ENCODE measurements around the gene UGT1A1. TPM values are rescaled to one million over a fixed set of nuclear protein-coding genes. Genes with fewer than 3 reads are reported as not detected.
A peak's percentile ranks its signal among the peaks of the same experiment; 100 is the strongest.

UGT1A1 gene
- total RNA-seq, 1 experiment from 2014 or later: not detected

DNA sequence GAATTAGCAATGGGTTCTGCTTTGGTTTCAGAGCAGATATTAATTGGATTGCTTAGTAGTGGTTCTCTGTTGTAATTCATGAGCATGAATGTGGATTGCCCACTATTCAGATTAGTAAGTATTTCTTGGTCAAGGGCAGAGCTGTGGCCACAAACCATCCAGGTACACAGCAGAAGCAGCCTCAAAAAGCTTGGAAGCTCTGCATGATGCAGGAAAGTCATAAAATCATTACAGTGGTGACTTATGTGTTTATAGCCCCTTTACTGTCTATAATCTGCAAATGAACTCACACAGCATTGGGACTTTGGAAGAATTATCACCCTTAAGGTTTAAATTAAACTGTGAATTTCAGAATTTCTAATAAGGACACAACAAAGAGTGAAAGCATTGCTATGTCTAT, 1.9 kb upstream of the UGT1A1 start:
- no peak for DNase-seq (ENCODE audit: low spot score)

DNA sequence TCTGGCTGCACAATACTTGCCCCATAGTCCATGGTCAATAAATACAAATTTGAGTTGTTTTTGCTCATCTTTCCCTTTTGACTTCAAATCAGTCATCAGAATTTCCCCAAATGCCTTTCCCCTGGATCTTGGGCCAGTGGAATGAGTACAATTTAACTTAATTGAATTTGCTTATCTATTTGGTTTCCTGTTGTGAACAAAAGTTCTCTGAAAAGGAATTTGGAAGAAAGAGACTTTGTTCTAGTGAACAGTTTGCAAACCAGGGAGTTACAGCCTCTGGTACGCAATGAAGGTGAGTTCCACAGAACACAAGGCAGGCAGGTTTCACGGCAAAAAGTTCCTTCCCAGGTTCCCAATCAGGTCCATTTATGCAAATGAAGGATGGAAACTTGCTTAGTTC, 1.2 kb upstream of the UGT1A1 start:
- no peak for DNase-seq (ENCODE audit: low spot score)

DNA sequence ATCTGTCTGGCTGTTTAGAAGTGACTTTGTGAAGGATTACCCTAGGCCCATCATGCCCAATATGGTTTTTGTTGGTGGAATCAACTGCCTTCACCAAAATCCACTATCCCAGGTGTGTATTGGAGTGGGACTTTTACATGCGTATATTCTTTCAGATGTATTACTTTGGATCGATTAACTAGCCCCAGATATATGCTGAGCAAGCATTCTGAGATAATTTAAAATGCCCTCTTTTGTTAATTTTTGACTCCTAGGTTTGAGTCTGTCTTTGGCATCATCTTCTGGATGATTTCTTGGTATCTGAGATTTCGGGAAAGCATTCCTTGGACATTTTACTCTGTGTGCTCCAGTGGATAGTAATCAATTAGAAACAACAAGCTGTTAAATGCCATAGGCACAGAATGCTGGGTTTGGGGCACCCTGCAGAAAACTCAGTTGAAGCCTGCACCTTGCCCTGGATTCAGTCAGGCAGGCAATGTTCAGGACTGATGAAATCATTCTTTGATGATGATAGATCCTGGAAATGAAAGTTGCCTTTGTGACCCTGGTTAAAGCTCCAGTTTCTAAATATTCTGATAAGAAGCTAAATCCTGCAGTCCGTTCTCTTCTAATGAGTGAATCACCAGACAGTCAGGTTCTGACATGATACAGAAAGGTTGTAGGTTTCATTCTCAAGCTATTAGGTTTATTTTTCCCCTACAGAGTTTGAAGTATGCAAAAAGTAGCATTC, 1.1 kb downstream of the UGT1A1 start:
- no peak for DNase-seq (ENCODE audit: low spot score)

DNA sequence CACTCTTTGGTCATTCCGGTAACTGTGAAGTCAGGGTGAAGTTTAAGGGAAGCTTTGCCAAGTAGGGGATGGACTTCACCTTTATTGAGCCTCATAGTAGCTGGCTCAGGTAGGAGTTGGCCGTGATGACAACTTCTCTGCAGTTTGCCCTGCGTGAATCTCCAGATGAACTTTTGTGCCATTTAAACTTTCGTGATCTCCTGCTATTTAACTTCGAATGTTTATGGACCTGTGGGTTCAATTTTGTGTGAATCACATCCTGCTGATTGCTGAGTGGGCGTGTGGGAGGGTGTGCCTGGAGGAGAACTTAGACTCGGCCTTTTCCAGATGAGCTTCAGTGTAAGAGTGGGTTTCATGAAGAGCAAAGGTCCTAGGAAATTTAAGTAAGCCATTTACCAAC, 4.2 kb downstream of the UGT1A1 start:
- peak; percentile 29 for DNase-seq (ENCODE audit: low spot score)

DNA sequence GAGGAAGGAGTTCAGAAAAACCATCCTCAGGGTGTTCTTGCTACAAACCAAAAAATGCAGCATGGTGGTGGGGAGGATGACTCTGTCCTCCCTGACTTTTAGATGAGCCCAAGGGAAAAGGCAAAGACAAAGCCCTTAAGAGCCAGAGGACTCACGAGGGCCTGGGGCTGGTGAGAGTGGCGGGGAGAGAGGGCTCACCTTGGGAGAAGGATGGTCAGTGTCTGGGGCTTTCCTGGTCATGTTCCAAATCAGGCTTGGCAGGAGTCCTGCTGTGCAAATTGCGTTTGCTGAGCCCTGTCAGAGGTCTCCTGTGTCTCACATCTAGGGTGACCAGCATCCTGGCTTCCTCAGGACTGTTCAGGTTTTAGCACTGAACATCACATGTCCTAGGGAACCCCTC, 4.7 kb downstream of the UGT1A1 start:
- DNase-seq (ENCODE audit: low spot score): no peak

DNA sequence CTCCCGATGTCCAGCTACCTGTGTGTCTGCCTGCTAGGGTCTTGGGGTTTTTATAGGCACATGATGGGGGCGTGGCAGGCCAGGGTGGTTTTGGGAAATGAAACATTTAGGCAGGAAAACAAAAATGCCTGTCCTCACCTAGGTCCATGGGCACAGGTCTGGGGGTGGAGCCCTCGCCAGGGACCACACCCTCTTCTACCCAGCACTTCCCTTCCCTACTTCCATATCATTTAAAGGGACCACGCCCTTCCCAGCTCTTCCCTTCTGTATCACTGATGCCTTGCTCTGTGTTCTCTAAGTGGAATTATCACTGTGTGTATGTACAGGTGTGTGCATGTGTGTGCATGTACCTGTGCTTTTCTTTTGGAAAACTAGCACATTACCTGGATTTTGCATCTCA, 6.3 kb downstream of the UGT1A1 start:
- DNase-seq (ENCODE audit: low spot score): no peak

DNA sequence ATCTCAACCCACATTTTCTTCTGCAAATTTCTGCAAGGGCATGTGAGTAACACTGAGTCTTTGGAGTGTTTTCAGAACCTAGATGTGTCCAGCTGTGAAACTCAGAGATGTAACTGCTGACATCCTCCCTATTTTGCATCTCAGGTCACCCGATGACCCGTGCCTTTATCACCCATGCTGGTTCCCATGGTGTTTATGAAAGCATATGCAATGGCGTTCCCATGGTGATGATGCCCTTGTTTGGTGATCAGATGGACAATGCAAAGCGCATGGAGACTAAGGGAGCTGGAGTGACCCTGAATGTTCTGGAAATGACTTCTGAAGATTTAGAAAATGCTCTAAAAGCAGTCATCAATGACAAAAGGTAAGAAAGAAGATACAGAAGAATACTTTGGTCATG, 8.0 kb downstream of the UGT1A1 start:
- no peak for DNase-seq (ENCODE audit: low spot score)

DNA sequence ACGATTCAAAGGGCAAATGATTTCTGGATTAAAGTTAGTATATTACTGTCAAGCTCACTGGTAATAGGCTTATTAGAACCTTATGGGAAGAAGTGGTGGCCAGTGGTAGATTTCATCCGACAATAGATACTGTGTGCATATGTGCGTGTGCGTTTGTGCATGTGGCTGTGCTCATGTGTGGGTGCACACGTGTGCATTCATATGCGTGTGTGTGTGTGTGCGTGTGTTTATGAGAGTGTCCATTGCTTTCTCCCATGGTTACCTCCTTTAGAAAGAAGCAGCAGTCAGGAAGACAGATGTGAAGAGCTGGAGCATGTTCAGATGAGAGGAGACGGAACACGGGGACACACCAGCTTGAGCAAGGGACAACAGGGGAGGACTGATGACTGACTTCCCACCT, 9.2 kb downstream of the UGT1A1 start:
- no peak for DNase-seq (ENCODE audit: low spot score)

DNA sequence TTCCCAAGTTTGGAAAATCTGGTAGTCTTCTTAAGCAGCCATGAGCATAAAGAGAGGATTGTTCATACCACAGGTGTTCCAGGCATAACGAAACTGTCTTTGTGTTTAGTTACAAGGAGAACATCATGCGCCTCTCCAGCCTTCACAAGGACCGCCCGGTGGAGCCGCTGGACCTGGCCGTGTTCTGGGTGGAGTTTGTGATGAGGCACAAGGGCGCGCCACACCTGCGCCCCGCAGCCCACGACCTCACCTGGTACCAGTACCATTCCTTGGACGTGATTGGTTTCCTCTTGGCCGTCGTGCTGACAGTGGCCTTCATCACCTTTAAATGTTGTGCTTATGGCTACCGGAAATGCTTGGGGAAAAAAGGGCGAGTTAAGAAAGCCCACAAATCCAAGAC, 12.1 kb downstream of the UGT1A1 start:
- DNase-seq (ENCODE audit: low spot score): no peak

DNA sequence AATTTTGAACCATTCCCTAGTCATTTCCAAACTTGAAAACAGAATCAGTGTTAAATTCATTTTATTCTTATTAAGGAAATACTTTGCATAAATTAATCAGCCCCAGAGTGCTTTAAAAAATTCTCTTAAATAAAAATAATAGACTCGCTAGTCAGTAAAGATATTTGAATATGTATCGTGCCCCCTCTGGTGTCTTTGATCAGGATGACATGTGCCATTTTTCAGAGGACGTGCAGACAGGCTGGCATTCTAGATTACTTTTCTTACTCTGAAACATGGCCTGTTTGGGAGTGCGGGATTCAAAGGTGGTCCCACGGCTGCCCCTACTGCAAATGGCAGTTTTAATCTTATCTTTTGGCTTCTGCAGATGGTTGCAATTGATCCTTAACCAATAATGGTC, 12.5 kb downstream of the UGT1A1 start:
- no peak for DNase-seq (ENCODE audit: low spot score)

DNA sequence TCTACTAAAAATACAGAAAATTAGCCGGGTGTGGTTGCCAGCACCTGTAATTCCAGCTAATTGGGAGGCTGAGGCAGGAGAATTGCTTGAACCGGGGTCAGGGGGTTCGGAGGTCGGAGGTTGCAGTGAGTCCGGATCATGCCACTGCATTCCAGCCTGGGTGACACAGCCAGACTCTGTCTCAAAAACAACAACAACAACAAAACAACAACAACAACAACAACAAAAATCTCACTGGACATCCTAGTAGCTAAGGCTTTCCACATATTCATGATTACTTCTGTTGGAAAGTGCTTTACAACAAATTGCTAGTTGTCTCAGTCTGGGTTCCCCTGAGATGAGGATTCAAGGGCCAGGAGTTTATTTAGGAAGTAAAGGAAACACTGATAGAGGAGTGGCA, 13.8 kb downstream of the UGT1A1 start:
- no peak for DNase-seq (ENCODE audit: low spot score)

DNA sequence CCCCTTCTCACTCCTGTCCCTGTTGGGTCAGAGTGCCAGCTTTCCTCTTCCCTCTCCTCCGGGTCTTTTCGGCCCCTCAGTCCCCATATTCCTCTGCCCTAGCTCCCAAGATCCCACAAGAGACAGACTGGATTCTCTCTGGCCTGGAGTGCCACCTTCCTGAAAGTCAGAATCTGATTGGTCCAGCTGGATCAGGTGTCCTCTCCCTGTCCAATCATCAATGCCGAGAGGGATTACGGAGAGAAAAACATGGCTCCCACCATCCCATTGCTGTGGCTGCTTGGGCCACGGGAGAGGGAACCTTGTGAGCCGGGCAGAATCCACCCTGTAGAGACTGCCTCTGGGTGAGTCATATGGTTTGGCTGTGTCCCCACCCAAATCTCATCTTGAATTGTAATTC, 15.3 kb downstream of the UGT1A1 start:
- DNase-seq (ENCODE audit: low spot score): no peak

DNA sequence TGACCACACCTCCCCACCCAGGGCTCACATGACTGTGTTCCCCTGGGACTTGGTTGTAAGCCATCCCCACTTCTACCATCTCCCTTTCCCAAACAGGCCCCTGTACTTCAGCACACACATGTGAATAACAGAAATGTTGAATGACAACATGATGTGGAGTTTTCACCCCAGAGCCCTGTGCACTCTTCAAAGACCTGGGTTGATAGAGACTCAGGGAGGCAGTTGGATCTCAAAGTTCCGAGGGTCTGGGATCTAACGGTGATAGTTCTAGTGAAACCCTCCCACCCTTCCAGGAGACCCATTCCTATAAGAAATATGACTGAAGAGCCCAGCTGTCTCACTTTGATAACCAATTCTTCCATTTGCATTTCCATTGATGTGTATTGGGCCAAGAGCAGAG, 18.0 kb downstream of the UGT1A1 start, which contains the start of gene MROH2A:
Gene MROH2A, plus strand, starts transcription at position 301 of the 400 bp plus-strand sequence. CDS start 1,029 bp downstream, outside the sequence.
- no peak for DNase-seq (ENCODE audit: low spot score)

DNA sequence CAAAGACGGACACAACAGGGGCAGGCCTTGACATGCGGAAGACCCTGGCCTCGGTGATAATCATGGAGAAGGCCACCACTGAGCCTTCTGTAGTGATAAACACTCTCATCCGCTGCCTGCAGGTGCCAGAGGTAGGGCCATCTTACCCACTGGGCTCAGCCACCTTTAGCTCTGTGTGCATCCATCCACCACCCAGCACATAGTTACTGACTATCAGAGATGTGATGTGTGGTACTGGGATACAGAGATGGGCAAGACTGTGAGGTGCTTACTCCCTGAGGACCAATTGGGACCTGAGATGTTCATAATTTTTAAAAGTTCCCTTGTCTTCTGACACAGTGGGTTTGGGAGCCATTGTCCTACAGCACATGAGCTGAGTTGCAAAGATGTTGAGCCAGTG, 19.7 kb downstream of the UGT1A1 start:
- no peak for DNase-seq (ENCODE audit: low spot score)

DNA sequence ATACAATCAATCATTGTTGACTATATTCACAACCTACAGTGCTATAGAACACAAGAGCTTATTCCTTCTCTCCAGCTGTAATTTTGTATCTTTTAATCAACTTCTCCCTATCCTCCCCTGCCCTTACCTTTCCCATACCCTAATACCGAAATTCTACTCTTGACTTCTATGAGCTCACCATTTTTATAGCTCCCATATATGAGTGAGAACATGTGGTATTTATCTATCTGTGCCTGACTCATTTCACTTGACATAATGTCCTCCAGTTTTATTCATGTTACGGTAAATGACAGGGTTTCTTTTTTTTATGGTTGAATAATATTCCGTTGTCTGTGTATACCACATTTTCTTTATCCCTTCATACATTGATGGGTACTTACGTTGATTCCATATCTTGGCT, 20.7 kb downstream of the UGT1A1 start:
- DNase-seq (ENCODE audit: low spot score): no peak

DNA sequence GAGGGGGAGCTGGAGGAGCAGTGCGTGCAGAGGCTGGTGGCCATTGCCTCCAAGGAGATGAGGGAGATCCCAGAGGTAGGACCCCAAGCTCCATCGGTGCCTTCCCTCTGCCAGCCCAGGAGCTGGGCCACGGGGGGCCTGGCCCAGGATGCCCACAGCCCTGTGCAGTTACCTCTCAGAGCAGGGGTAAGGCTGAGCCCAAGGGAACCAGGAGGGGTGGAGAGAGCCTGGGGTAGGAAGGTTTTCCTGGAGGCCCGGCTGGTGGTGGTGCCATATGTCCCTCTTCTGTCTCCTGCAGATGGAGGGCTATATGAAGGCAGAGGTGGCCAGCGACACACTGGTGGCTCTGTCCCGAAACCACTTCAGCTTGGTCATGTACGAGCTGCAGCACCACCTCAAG, 29.5 kb downstream of the UGT1A1 start:
- DNase-seq (ENCODE audit: low spot score): no peak

DNA sequence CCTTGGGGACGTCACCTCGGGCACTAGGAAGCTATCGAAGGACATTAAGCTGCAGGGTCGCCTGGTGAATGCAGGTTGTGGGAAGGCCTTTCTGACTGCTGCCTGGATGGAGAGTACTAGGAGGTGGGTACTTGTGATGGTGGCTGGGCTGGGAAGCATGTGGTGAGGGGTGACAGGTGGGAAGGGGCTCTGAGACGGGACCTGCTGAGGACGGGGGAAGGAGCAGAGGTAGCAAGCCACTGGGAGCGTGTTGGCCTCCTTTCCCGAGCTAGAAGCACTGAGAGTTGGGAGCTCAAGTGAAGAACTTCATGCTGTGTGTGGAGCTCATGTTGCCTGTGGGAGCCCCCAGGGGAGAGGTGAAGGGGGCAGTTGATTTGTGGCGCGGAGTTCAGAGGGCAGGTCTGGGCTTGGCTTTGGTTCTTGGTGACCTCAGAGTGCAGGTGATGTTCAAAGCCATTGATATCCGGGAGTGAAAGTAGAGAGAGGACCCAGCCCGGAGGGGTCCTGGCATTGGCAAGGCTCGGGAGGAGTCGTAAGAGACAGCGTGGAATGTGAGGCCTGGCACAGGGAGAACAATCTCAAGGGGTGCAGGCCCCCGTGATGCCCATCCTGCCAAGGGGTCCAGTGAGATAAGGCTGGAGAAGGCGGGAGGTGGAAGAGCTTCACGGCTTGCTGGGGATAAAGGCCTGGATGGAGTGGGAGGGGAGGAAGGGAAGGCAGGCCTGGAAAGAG, 31.2 kb downstream of the UGT1A1 start:
- no peak for DNase-seq (ENCODE audit: low spot score)

DNA sequence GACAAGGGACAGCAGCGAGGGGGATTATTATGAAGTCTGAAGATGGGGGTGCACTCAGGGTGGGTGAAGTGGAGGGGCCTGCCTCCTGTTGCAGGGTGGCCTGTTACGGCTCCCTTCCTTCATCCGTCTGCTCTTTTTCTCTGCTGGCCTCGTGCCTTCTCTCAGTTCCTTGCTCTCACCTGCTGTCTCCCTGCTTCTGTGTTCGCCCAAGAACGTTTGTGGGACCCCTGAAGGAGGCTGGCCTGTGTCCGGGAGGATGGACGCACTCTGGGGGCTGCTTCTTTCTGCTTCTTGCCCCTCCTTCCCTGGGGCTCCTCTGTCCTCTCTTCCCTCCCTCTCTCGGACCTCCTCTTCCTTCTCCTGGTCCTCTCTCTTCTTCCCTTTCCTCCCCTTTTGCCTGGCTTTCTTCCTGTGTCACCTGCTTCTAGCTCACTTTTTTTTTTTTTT, 31.8 kb downstream of the UGT1A1 start:
- no peak for DNase-seq (ENCODE audit: low spot score)

DNA sequence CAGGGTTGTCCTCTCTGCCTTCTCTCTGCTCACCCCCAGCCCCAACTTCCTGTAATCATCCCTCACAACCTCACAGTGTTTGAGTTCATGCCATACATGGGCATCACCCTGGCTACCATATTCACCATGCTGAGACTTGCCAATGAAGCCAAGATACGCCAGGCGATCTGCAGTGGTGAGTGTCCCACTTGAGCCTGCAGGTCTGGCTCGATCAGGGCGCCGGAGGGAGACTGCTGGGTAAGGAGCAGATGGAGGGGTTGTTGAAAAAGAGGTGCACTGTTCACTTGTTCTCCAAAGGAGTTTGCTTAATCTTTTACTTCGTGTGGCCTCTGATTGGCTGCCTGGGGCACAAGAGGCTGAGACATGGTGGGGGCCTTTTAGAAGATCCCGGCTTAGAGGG, 32.6 kb downstream of the UGT1A1 start:
- no peak for DNase-seq (ENCODE audit: low spot score)

DNA sequence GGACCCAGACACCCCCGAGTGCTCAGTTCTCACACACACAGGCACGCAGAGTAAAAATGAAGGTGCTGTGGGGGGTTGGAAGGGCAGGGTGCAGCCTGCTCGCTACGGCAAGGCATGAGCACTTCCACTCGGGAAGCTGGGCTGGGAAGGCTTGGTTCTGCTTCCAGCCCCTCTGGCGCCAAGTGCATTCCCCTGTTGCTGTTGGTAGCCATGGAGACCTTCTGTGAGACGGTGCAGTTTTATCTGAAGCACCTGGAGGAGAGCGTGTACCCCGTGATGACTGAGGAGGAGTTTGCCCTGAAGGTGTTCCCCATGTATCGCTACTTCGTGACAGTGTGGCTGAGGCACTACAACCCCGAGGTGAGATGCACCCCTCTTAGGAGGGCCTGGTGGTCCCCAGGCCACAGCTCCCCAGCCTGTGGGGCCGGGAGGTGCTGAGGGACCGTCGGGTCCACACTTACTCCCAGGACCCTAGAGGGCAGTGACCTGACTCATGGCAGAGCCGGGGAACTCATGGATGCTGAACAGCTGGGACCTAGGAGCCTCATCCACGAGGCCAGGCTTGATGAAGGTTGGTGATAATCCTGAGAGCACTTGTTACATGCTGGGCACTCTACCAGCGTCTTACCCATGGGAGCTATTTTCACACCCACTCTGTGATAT, 33.5 kb downstream of the UGT1A1 start:
- no peak for DNase-seq (ENCODE audit: low spot score)

DNA sequence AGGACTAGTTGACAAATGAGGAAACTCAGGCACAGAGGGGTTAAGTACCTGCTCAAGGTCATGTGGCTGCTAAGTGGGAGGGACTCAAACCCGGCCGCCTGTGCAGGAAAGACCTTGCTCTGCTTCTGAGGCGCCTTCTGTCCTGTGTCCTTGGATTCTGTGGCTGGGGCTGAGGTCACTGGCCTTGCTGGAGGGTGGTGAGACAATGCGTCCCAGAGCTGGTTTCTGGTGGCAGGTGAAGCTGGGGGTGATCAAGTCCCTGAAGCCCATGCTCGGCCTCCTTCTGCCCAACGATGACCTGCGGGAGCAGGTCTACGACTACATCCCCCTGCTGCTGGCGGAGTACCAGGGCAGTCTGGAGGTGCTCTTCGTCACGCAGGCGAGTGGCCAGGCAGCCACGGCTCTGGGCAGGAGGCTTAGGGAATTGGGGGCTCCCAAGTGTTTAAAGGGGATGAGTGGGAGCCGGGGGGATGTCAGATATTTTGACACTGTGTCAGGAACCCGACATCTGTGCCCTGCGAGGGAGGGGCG, 34.1 kb downstream of the UGT1A1 start:
- DNase-seq (ENCODE audit: low spot score): no peak

DNA sequence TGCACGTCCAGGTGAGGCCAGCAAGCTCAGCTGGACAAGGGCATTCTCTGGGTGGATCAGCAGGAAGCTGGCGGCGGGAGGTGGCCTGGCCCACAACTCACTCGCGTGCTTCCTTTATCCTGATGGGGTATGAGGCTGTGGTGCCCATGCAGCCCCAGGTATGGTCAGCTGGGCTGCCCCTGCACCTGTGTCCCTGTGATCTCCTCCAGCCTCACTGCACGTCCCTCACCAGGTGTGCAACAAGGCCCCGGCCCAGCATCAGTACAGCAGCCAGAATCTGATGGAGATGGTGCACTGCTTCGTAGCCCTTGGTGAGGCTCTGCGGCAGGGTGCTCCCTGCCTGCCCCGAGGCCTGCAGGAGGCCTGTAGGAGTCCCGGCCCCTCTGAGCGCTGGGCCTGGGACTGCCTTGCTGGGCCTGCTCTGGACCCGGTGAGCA, 35.7 kb downstream of the UGT1A1 start:
- no peak for DNase-seq (ENCODE audit: low spot score)

DNA sequence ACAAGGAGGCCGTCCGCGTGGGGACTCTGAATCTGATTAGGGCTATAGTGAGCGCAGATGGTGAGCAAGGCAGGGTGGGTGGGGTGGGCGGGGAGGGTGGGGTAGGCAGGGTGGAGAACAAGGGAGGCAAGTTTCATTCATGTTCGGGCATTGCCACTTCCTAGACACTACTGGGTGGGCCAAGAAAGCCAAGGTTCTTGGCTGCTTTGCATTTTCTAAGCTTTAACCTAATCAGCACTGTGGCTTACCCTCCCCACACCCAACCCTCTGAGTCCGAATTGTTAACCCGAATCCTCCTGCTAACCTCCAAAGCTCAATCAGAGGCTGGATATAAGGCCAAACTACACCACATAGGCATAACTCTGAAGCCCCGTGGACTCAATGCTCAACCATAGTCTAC, 36.2 kb downstream of the UGT1A1 start:
- DNase-seq (ENCODE audit: low spot score): no peak
